Loucy (cell line): Measurements from ENCODE around the gene SDK2.

Source experiments
- H2AFZ ChIP-seq: fragments of 200-600 bp; sonication (generic); 2 replicates; pipeline ENCODE4 v1.6.0; 2016; ENCODE audit warnings: antibody characterized with exemption, mild to moderate bottlenecking, low read length, moderate library complexity
- H3F3A ChIP-seq: fragments of 200-600 bp; 2 replicates; pipeline ENCODE4 v1.6.0; 2016; ENCODE audit warnings: antibody characterized with exemption, low read depth, mild to moderate bottlenecking
- H3K27me3 ChIP-seq: fragments of 200-600 bp; sonication (generic); 2 replicates; pipeline ENCODE4 v1.6.1; 2014; ENCODE audit warnings: low read length, mild to moderate bottlenecking; ENCODE audit not compliant: insufficient read depth, poor library complexity, severe bottlenecking
- H3K36me3 ChIP-seq: fragments of 200-600 bp; sonication (generic); 2 replicates; pipeline ENCODE4 v1.6.1; 2016; ENCODE audit warnings: low read length; ENCODE audit not compliant: insufficient read depth
- H3K4me1 ChIP-seq: fragments of 200-600 bp; sonication (generic); 2 replicates; pipeline ENCODE4 v1.5.1; 2014; ENCODE audit warnings: low read length, mild to moderate bottlenecking; ENCODE audit not compliant: insufficient read depth, poor library complexity, severe bottlenecking
- H3K4me2 ChIP-seq: fragments of 200-600 bp; sonication (generic); 2 replicates; pipeline ENCODE4 v1.6.0; 2014; ENCODE audit warnings: antibody characterized with exemption, low read length, low read depth, mild to moderate bottlenecking; ENCODE audit not compliant: poor library complexity, severe bottlenecking
- H3K4me3 ChIP-seq: fragments of 200-600 bp; sonication (generic); 2 replicates; pipeline ENCODE4 v1.5.1; 2014; ENCODE audit warnings: low read length, mild to moderate bottlenecking, mixed read lengths; ENCODE audit not compliant: poor library complexity, severe bottlenecking
- H3K79me2 ChIP-seq: fragments of 200-600 bp; sonication (generic); 2 replicates; pipeline ENCODE4 v1.6.1; 2014; ENCODE audit warnings: low read length; ENCODE audit not compliant: insufficient read depth
- H3K9ac ChIP-seq: fragments of 200-600 bp; sonication (generic); 2 replicates; pipeline ENCODE4 v1.6.0; 2014; ENCODE audit warnings: mild to moderate bottlenecking, low read depth, low read length, moderate library complexity; ENCODE audit not compliant: poor library complexity, severe bottlenecking
- H3K9me2 ChIP-seq: fragments of 200-600 bp; sonication (generic); replicated peaks from 2 replicates; pipeline ENCODE4 v1.6.1; 2016; ENCODE audit warnings: low read depth, low read length, mixed read lengths
- H3K9me3 ChIP-seq: fragments of 200-600 bp; sonication (generic); 2 replicates; pipeline ENCODE4 v1.6.1; 2014; ENCODE audit warnings: mild to moderate bottlenecking, antibody characterized with exemption, low read length, low read depth; ENCODE audit not compliant: insufficient read depth
- H4K20me1 ChIP-seq: fragments of 200-600 bp; sonication (generic); 2 replicates; pipeline ENCODE4 v1.6.0; 2014; ENCODE audit warnings: antibody characterized with exemption, low read length, mild to moderate bottlenecking; ENCODE audit not compliant: insufficient read depth, poor library complexity, severe bottlenecking
- CTCF ChIP-seq: fragments of 200-600 bp; sonication (generic); conservative IDR thresholded peaks from 2 replicates; pipeline ENCODE4 v1.5.1; 2014; ENCODE audit warnings: mild to moderate bottlenecking, antibody characterized with exemption, low read length
- EZH2phosphoT487 ChIP-seq: fragments of 200-600 bp; IDR thresholded peaks from 2 replicates; pipeline ENCODE4 v1.6.1; 2018; ENCODE audit warnings: antibody characterized with exemption, mild to moderate bottlenecking, moderate library complexity, borderline replicate concordance

Gene SDK2

GRCh38 chr17:73391331-73392265 lies 252.6 kb downstream of the SDK2 start:
- Histone ChIP-seq H3K9me3 (no peaks in the 10 kb centered on the region), H3K79me2 (no peaks in the 10 kb centered on the region), H2AFZ (no peak overlapping the region), H3K36me3 (peaks cover 26% of the 10 kb centered on the region; the same call in 1 of the 2 replicates), H3K4me3 (no peak overlapping the region), H3K9me2 (no peaks in the 10 kb centered on the region), H3F3A (no peaks in the 10 kb centered on the region), H3K4me1 (no peaks in the 10 kb centered on the region), H3K27me3 (no peaks in the 10 kb centered on the region), H3K4me2 (no peak overlapping the region), H3K9ac (no peak overlapping the region), H4K20me1 (no peaks in the 10 kb centered on the region)
- TF ChIP-seq EZH2phosphoT487 = no peak

GRCh38 chr17:73390851-73391250 lies 253.4 kb downstream of the SDK2 start:
- no peaks in the 10 kb centered on the region for H3F3A ChIP-seq
- H3K27me3 ChIP-seq = no peaks in the 10 kb centered on the region
- peaks cover 26% of the 10 kb centered on the region; the same call in 1 of the 2 replicates for H3K36me3 ChIP-seq

GRCh38 chr17:73390221-73390620 lies 254.0 kb downstream of the SDK2 start:
- TF ChIP-seq CTCF (no peak), EZH2phosphoT487 (no peak)
- H3K36me3 ChIP-seq = peaks cover 25% of the 10 kb centered on the region; the same call in 1 of the 2 replicates
- no peaks in the 10 kb centered on the region for H3K79me2 ChIP-seq
- H3K4me3 ChIP-seq = no peak overlapping the region
- no peaks in the 10 kb centered on the region for H4K20me1 ChIP-seq
- H3K27me3 ChIP-seq = no peaks in the 10 kb centered on the region
- no peak overlapping the region for H2AFZ ChIP-seq
- no peak overlapping the region for H3K9ac ChIP-seq
- no peaks in the 10 kb centered on the region for H3K9me3 ChIP-seq
- no peaks in the 10 kb centered on the region for H3K9me2 ChIP-seq
- no peaks in the 10 kb centered on the region for H3K4me1 ChIP-seq
- no peak overlapping the region for H3K4me2 ChIP-seq
- H3F3A ChIP-seq = no peaks in the 10 kb centered on the region

More at GRCh38 chr17:73390851-73391250, 253.4 kb downstream of the SDK2 start:
- Histone ChIP-seq H4K20me1 (no peaks in the 10 kb centered on the region), H3K9me3 (no peaks in the 10 kb centered on the region), H3K9ac (no peak overlapping the region), H3K4me3 (no peak overlapping the region), H3K4me2 (no peak overlapping the region), H3K4me1 (no peaks in the 10 kb centered on the region), H3K9me2 (no peaks in the 10 kb centered on the region), H2AFZ (no peak overlapping the region), H3K79me2 (no peaks in the 10 kb centered on the region)
- TF ChIP-seq EZH2phosphoT487 (no peak), CTCF (no peak)
